Stimulated activated memory B cell treated with anti-CD40 and anti-IgM and Interleukin-4, amounts not matched to agents 10 μg/mL and 1 μg/mL and 100 μg/mL, for 72 hours (primary cell): ENCODE measurements around the gene EZR.
A peak's percentile ranks its signal among the peaks of the same experiment; 100 is the strongest.

Experiments
- ATAC-seq: fragments of 150-1000 bp; cut with Tn5 transposase; 2 replicates; pipeline ENCODE4 v1.10.0; 2021
- H3K27ac Mint-ChIP-seq: one replicate; pipeline ENCODE4 v1.8.0; 2022; ENCODE audit warnings: mild to moderate bottlenecking, mixed read lengths
- H3K27me3 Mint-ChIP-seq: one replicate; pipeline ENCODE4 v1.8.0; 2022; ENCODE audit warnings: mixed read lengths
- H3K36me3 Mint-ChIP-seq: one replicate; pipeline ENCODE4 v1.8.0; 2022; ENCODE audit warnings: mixed read lengths
- H3K4me1 Mint-ChIP-seq: one replicate; pipeline ENCODE4 v1.8.0; 2022; ENCODE audit warnings: mixed read lengths
- H3K4me3 Mint-ChIP-seq: one replicate; pipeline ENCODE4 v1.8.0; 2022; ENCODE audit warnings: mild to moderate bottlenecking, moderate library complexity, mixed read lengths
- H3K9me3 Mint-ChIP-seq: one replicate; pipeline ENCODE4 v1.8.0; 2022; ENCODE audit warnings: mixed read lengths

EZR gene

GRCh38 chr6:158771399-158772152 is 47.6 kb downstream of the EZR start:
- Mint-ChIP-seq H3K27me3 (no peaks in the 10 kb centered on the region), H3K4me3 (no peak overlapping the region), H3K4me1 (peaks cover 20% of the 10 kb centered on the region), H3K36me3 (peaks cover 79% of the 10 kb centered on the region), H3K27ac (peak overlapping the region; percentile 48), H3K9me3 (no peaks in the 10 kb centered on the region)
- no peak for ATAC-seq

- Mint-ChIP-seq H3K4me3 (no peak overlapping the region), H3K9me3 (no peaks in the 10 kb centered on the region), H3K4me1 (peaks cover 20% of the 10 kb centered on the region), H3K27ac (peak overlapping the region; percentile 48), H3K27me3 (no peaks in the 10 kb centered on the region), H3K36me3 (peaks cover 83% of the 10 kb centered on the region)
- no peak for ATAC-seq
These were observed 48.4 kb downstream of the EZR start for GRCh38 chr6:158770533-158771330.

GRCh38 chr6:158769771-158770432 is 49.3 kb downstream of the EZR start:
- peaks cover 92% of the 10 kb centered on the region for H3K36me3 Mint-ChIP-seq
- H3K4me1 Mint-ChIP-seq: peaks cover 20% of the 10 kb centered on the region
- no peaks in the 10 kb centered on the region for H3K9me3 Mint-ChIP-seq
- H3K27ac Mint-ChIP-seq: peak overlapping the region; percentile 48
- no peaks in the 10 kb centered on the region for H3K27me3 Mint-ChIP-seq
- H3K4me3 Mint-ChIP-seq: no peak overlapping the region
- no peak for ATAC-seq

- Mint-ChIP-seq H3K9me3 (no peaks in the 10 kb centered on the region), H3K27me3 (no peaks in the 10 kb centered on the region), H3K36me3 (peaks cover 91% of the 10 kb centered on the region), H3K4me3 (no peak overlapping the region), H3K4me1 (peaks cover 20% of the 10 kb centered on the region), H3K27ac (peak overlapping the region; percentile 48)
- no peak for ATAC-seq
These were observed 49.9 kb downstream of the EZR start for GRCh38 chr6:158769234-158769770.

- Mint-ChIP-seq H3K36me3 (peaks cover 85% of the 10 kb centered on the region), H3K27me3 (no peaks in the 10 kb centered on the region), H3K4me3 (no peak overlapping the region), H3K27ac (peak overlapping the region; percentile 64), H3K9me3 (no peaks in the 10 kb centered on the region), H3K4me1 (peaks cover 20% of the 10 kb centered on the region)
- ATAC-seq: no peak
These were observed 50.7 kb downstream of the EZR start for GRCh38 chr6:158768436-158768835.

GRCh38 chr6:158767709-158768108 is 51.5 kb downstream of the EZR start:
- H3K36me3 Mint-ChIP-seq: peaks cover 81% of the 10 kb centered on the region
- no peak overlapping the region for H3K4me3 Mint-ChIP-seq
- peaks cover 20% of the 10 kb centered on the region for H3K4me1 Mint-ChIP-seq
- no peak for ATAC-seq
- peak overlapping the region; percentile 64 for H3K27ac Mint-ChIP-seq
- no peaks in the 10 kb centered on the region for H3K27me3 Mint-ChIP-seq
- H3K9me3 Mint-ChIP-seq: no peaks in the 10 kb centered on the region

- H3K4me1 Mint-ChIP-seq: peaks cover 20% of the 10 kb centered on the region
- peaks cover 78% of the 10 kb centered on the region for H3K36me3 Mint-ChIP-seq
- H3K27me3 Mint-ChIP-seq: no peaks in the 10 kb centered on the region
- H3K27ac Mint-ChIP-seq: peak overlapping the region; percentile 64
- no peak overlapping the region for H3K4me3 Mint-ChIP-seq
- ATAC-seq: no peak
- no peaks in the 10 kb centered on the region for H3K9me3 Mint-ChIP-seq
These were observed 52.3 kb downstream of the EZR start for GRCh38 chr6:158766621-158767455.

GRCh38 chr6:158765499-158766068 is 53.6 kb downstream of the EZR start:
- H3K27ac Mint-ChIP-seq: no peak overlapping the region

GRCh38 chr6:158764926-158765325 is 54.2 kb downstream of the EZR start:
- H3K27me3 Mint-ChIP-seq: no peaks in the 10 kb centered on the region
- peaks cover 59% of the 10 kb centered on the region for H3K36me3 Mint-ChIP-seq
- no peak overlapping the region for H3K4me3 Mint-ChIP-seq
- peaks cover 16% of the 10 kb centered on the region for H3K4me1 Mint-ChIP-seq
- H3K9me3 Mint-ChIP-seq: no peaks in the 10 kb centered on the region
- H3K27ac Mint-ChIP-seq: no peak overlapping the region
- no peak for ATAC-seq

More at GRCh38 chr6:158765499-158766068, 53.6 kb downstream of the EZR start:
- Mint-ChIP-seq H3K9me3 (no peaks in the 10 kb centered on the region), H3K36me3 (peaks cover 66% of the 10 kb centered on the region), H3K4me3 (no peak overlapping the region), H3K27me3 (no peaks in the 10 kb centered on the region), H3K4me1 (peaks cover 13% of the 10 kb centered on the region)
- no peak for ATAC-seq

- ATAC-seq: no peak
- no peak overlapping the region for H3K27ac Mint-ChIP-seq
- peaks cover 53% of the 10 kb centered on the region for H3K36me3 Mint-ChIP-seq
These were observed 54.9 kb downstream of the EZR start for GRCh38 chr6:158764183-158764849.

GRCh38 chr6:158763434-158764182 is 55.6 kb downstream of the EZR start:
- Mint-ChIP-seq H3K27me3 (no peaks in the 10 kb centered on the region), H3K36me3 (peaks cover 48% of the 10 kb centered on the region), H3K27ac (no peak overlapping the region), H3K4me1 (peaks cover 18% of the 10 kb centered on the region), H3K9me3 (no peaks in the 10 kb centered on the region), H3K4me3 (no peak overlapping the region)
- ATAC-seq: no peak

More at GRCh38 chr6:158764183-158764849, 54.9 kb downstream of the EZR start:
- H3K27me3 Mint-ChIP-seq: no peaks in the 10 kb centered on the region
- H3K4me1 Mint-ChIP-seq: peaks cover 18% of the 10 kb centered on the region
- no peaks in the 10 kb centered on the region for H3K9me3 Mint-ChIP-seq
- H3K4me3 Mint-ChIP-seq: no peak overlapping the region

GRCh38 chr6:158762787-158763433 is 56.3 kb downstream of the EZR start:
- ATAC-seq: no peak
- Mint-ChIP-seq H3K27ac (no peak overlapping the region), H3K4me3 (no peak overlapping the region), H3K9me3 (no peaks in the 10 kb centered on the region), H3K4me1 (peaks cover 13% of the 10 kb centered on the region), H3K27me3 (no peaks in the 10 kb centered on the region), H3K36me3 (peaks cover 41% of the 10 kb centered on the region)

- Mint-ChIP-seq H3K36me3 (peaks cover 35% of the 10 kb centered on the region), H3K4me1 (peaks cover 5% of the 10 kb centered on the region), H3K9me3 (no peaks in the 10 kb centered on the region), H3K27ac (peak overlapping the region; percentile 65), H3K4me3 (no peak overlapping the region), H3K27me3 (no peaks in the 10 kb centered on the region)
- ATAC-seq: no peak
These were observed 57.4 kb downstream of the EZR start for GRCh38 chr6:158761746-158762145.
